BLaER1 (cell line): ENCODE data around the gene TMEM145.

Experiments
- H3K27ac ChIP-seq: shearing (Covaris generic); formaldehyde crosslinking; 2 replicates; pipeline ENCODE4 v1.8.1; 2022
- H3K27me3 ChIP-seq: shearing (Covaris generic); formaldehyde crosslinking; 2 replicates; pipeline ENCODE4 v1.8.1; 2022
- H3K36me3 ChIP-seq: shearing (Covaris generic); formaldehyde crosslinking; 2 replicates; pipeline ENCODE4 v1.8.1; 2022
- H3K4me1 ChIP-seq: shearing (Covaris generic); formaldehyde crosslinking; 2 replicates; pipeline ENCODE4 v1.8.1; 2022
- H3K4me2 ChIP-seq: shearing (Covaris generic); formaldehyde crosslinking; 2 replicates; pipeline ENCODE4 v1.8.1; 2022
- H3K4me3 ChIP-seq: shearing (Covaris generic); formaldehyde crosslinking; 2 replicates; pipeline ENCODE4 v1.8.1; 2022
- H3K9ac ChIP-seq: shearing (Covaris generic); formaldehyde crosslinking; 2 replicates; pipeline ENCODE4 v1.8.1; 2022
- H3K9me3 ChIP-seq: shearing (Covaris generic); formaldehyde crosslinking; 2 replicates; pipeline ENCODE4 v1.8.1; 2022
- H4K20me1 ChIP-seq: shearing (Covaris generic); formaldehyde crosslinking; 2 replicates; pipeline ENCODE4 v1.8.1; 2022
- Cebpa-rat ChIP-seq: shearing (Covaris generic); IDR thresholded peaks from 2 replicates; pipeline ENCODE4 v1.8.1; 2022

TMEM145 gene

GRCh38 chr19:42344336-42344893 is 31.3 kb downstream of the TMEM145 start:
- no peak for TF ChIP-seq Cebpa-rat
- no peaks in the 10 kb centered on the region for H3K9me3 ChIP-seq
- no peak overlapping the region for H3K9ac ChIP-seq
- H3K27me3 ChIP-seq = no peaks in the 10 kb centered on the region
- H3K4me1 ChIP-seq = no peaks in the 10 kb centered on the region
- H4K20me1 ChIP-seq = no peaks in the 10 kb centered on the region
- H3K4me3 ChIP-seq = no peak overlapping the region
- no peak overlapping the region for H3K4me2 ChIP-seq
- H3K27ac ChIP-seq = no peak overlapping the region
- peaks cover 80% of the 10 kb centered on the region for H3K36me3 ChIP-seq

- Histone ChIP-seq H3K9me3 (no peaks in the 10 kb centered on the region), H3K27ac (no peak overlapping the region), H3K27me3 (no peaks in the 10 kb centered on the region), H3K4me1 (no peaks in the 10 kb centered on the region), H4K20me1 (no peaks in the 10 kb centered on the region), H3K4me2 (no peak overlapping the region), H3K9ac (no peak overlapping the region), H3K4me3 (no peak overlapping the region), H3K36me3 (peaks cover 84% of the 10 kb centered on the region)
- peak; percentile 42; the same call in 1 of the 2 replicates for TF ChIP-seq Cebpa-rat
Observed at GRCh38 chr19:42345191-42345812, 32.2 kb downstream of the TMEM145 start.

- peaks cover 72% of the 10 kb centered on the region for H3K36me3 ChIP-seq
Observed at GRCh38 chr19:42348211-42348610, 35.1 kb downstream of the TMEM145 start.

GRCh38 chr19:42349378-42350107 is 36.4 kb downstream of the TMEM145 start:
- H3K9ac ChIP-seq = no peak overlapping the region
- H3K9me3 ChIP-seq = no peaks in the 10 kb centered on the region
- no peak overlapping the region for H3K27ac ChIP-seq
- no peak overlapping the region for H3K4me2 ChIP-seq
- H4K20me1 ChIP-seq = no peaks in the 10 kb centered on the region
- no peak for TF ChIP-seq Cebpa-rat
- peaks cover 17% of the 10 kb centered on the region for H3K4me1 ChIP-seq
- no peak overlapping the region for H3K4me3 ChIP-seq
- no peaks in the 10 kb centered on the region for H3K27me3 ChIP-seq
- H3K36me3 ChIP-seq = peaks cover 73% of the 10 kb centered on the region

More at GRCh38 chr19:42348211-42348610, 35.1 kb downstream of the TMEM145 start:
- no peak overlapping the region for H3K4me3 ChIP-seq
- H3K9me3 ChIP-seq = no peaks in the 10 kb centered on the region
- peaks cover 13% of the 10 kb centered on the region for H3K4me1 ChIP-seq
- no peak overlapping the region for H3K9ac ChIP-seq
- TF ChIP-seq Cebpa-rat = no peak
- no peaks in the 10 kb centered on the region for H3K27me3 ChIP-seq
- H3K4me2 ChIP-seq = no peak overlapping the region
- H4K20me1 ChIP-seq = no peaks in the 10 kb centered on the region
- H3K27ac ChIP-seq = no peak overlapping the region

GRCh38 chr19:42350417-42350816 is 37.3 kb downstream of the TMEM145 start:
- Histone ChIP-seq H3K4me2 (no peak overlapping the region), H4K20me1 (no peaks in the 10 kb centered on the region), H3K27ac (no peak overlapping the region), H3K4me3 (no peak overlapping the region), H3K4me1 (peaks cover 17% of the 10 kb centered on the region), H3K27me3 (no peaks in the 10 kb centered on the region), H3K36me3 (peaks cover 70% of the 10 kb centered on the region), H3K9ac (no peak overlapping the region), H3K9me3 (no peaks in the 10 kb centered on the region)
- TF ChIP-seq Cebpa-rat = no peak

GRCh38 chr19:42351079-42351735 is 38.1 kb downstream of the TMEM145 start:
- H3K27ac ChIP-seq = no peak overlapping the region
- H3K9me3 ChIP-seq = no peaks in the 10 kb centered on the region
- H3K27me3 ChIP-seq = no peaks in the 10 kb centered on the region

GRCh38 chr19:42352301-42353259 is 39.5 kb downstream of the TMEM145 start:
- Histone ChIP-seq H3K4me1 (peaks cover 17% of the 10 kb centered on the region), H3K27ac (0 out of 2 replicates have a peak overlapping the region, but pooled peaks have one; percentile 2), H3K36me3 (peaks cover 75% of the 10 kb centered on the region)

More at GRCh38 chr19:42351079-42351735, 38.1 kb downstream of the TMEM145 start:
- no peak overlapping the region for H3K4me3 ChIP-seq
- peaks cover 71% of the 10 kb centered on the region for H3K36me3 ChIP-seq
- peaks cover 17% of the 10 kb centered on the region for H3K4me1 ChIP-seq
- H3K9ac ChIP-seq = no peak overlapping the region
- no peak for TF ChIP-seq Cebpa-rat
- no peak overlapping the region for H3K4me2 ChIP-seq
- no peaks in the 10 kb centered on the region for H4K20me1 ChIP-seq

GRCh38 chr19:42353341-42354015 is 40.4 kb downstream of the TMEM145 start:
- Histone ChIP-seq H3K4me2 (peak overlapping the region; percentile 39), H3K36me3 (peaks cover 75% of the 10 kb centered on the region), H4K20me1 (no peaks in the 10 kb centered on the region), H3K9ac (no peak overlapping the region), H3K27ac (0 out of 2 replicates have a peak overlapping the region, but pooled peaks have one; percentile 2), H3K9me3 (no peaks in the 10 kb centered on the region), H3K4me3 (no peak overlapping the region), H3K4me1 (peaks cover 17% of the 10 kb centered on the region), H3K27me3 (no peaks in the 10 kb centered on the region)
- TF ChIP-seq Cebpa-rat = no peak

More at GRCh38 chr19:42352301-42353259, 39.5 kb downstream of the TMEM145 start:
- Histone ChIP-seq H3K4me3 (no peak overlapping the region), H3K9ac (no peak overlapping the region), H3K4me2 (peak overlapping the region; percentile 39), H3K9me3 (no peaks in the 10 kb centered on the region), H3K27me3 (no peaks in the 10 kb centered on the region), H4K20me1 (no peaks in the 10 kb centered on the region)
- no peak for TF ChIP-seq Cebpa-rat

GRCh38 chr19:42355896-42356295 is 42.8 kb downstream of the TMEM145 start:
- H3K4me1 ChIP-seq = peaks cover 17% of the 10 kb centered on the region
- H3K27ac ChIP-seq = no peak overlapping the region
- no peaks in the 10 kb centered on the region for H4K20me1 ChIP-seq
- no peak overlapping the region for H3K9ac ChIP-seq
- H3K36me3 ChIP-seq = peaks cover 72% of the 10 kb centered on the region
- no peaks in the 10 kb centered on the region for H3K9me3 ChIP-seq
- no peak overlapping the region for H3K4me2 ChIP-seq
- H3K4me3 ChIP-seq = no peak overlapping the region
- H3K27me3 ChIP-seq = no peaks in the 10 kb centered on the region
- TF ChIP-seq Cebpa-rat = no peak
